ENCODE results near the gene CDY1B.
"Not testable (repeated sequence)": the region's sequence is repeated elsewhere in the genome, so short reads cannot be mapped to it uniquely, and the experiment has no call there.

Gene CDY1B
- total RNA-seq: 0 reads per million in 9 experiments

- not testable (repeated sequence) for H3K27me3 Mint-ChIP-seq; H3K36me3 Mint-ChIP-seq (ENCODE audit: insufficient read depth); H3K4me3 Mint-ChIP-seq; H3K4me1 Mint-ChIP-seq (ENCODE audit: low read depth in 2 of 2); H3K27ac Mint-ChIP-seq; DNase-seq; H3K9me3 Mint-ChIP-seq; ATAC-seq (replicated peaks)
These were observed at the start of gene CDY1B for GRCh38 chrY:24047919-24048318. Gene CDY1B, minus strand, starts transcription at chrY:24048019. Its CDS starts 331 bp downstream, at chrY:24047688.

- H3K27ac Mint-ChIP-seq; H3K27me3 Mint-ChIP-seq; H3K4me1 Mint-ChIP-seq (ENCODE audit: low read depth in 2 of 2); H3K36me3 Mint-ChIP-seq (ENCODE audit: insufficient read depth); ATAC-seq (replicated peaks); DNase-seq; H3K9me3 Mint-ChIP-seq; H3K4me3 Mint-ChIP-seq: not testable (repeated sequence)
These were observed 1.7 kb upstream of the CDY1B start for GRCh38 chrY:24049525-24049924.

- not testable (repeated sequence) for H3K4me3 Mint-ChIP-seq; H3K4me1 Mint-ChIP-seq (ENCODE audit: low read depth in 2 of 2); DNase-seq; ATAC-seq (replicated peaks); H3K27me3 Mint-ChIP-seq; H3K27ac Mint-ChIP-seq; H3K9me3 Mint-ChIP-seq; H3K36me3 Mint-ChIP-seq (ENCODE audit: insufficient read depth)
These were observed 4.6 kb downstream of the CDY1B start for GRCh38 chrY:24043209-24043608.

GRCh38 chrY:24039008-24039718 is 8.7 kb downstream of the CDY1B start:
- H3K36me3 Mint-ChIP-seq (ENCODE audit: insufficient read depth); H3K4me3 Mint-ChIP-seq; H3K4me1 Mint-ChIP-seq (ENCODE audit: low read depth in 2 of 2): not testable (repeated sequence)

GRCh38 chrY:24026212-24027103 is 21.4 kb downstream of the CDY1B start:
- not testable (repeated sequence) for ATAC-seq (replicated peaks); H3K27ac Mint-ChIP-seq; H3K4me3 Mint-ChIP-seq; H3K9me3 Mint-ChIP-seq; H3K36me3 Mint-ChIP-seq (ENCODE audit: insufficient read depth); H3K27me3 Mint-ChIP-seq; DNase-seq; H3K4me1 Mint-ChIP-seq (ENCODE audit: low read depth in 2 of 2)

More at GRCh38 chrY:24039008-24039718, 8.7 kb downstream of the CDY1B start:
- DNase-seq; H3K9me3 Mint-ChIP-seq; H3K27me3 Mint-ChIP-seq; H3K27ac Mint-ChIP-seq; ATAC-seq (replicated peaks): not testable (repeated sequence)

Data from effector memory CD8-positive, alpha-beta T cell (primary cell).